HK-2 (cell line): Measurements from ENCODE around the gene MYMX.
A peak's percentile ranks its signal among the peaks of the same experiment; 100 is the strongest.

Source experiments
- DNase-seq: peaks from one replicate; pipeline ENCODE4 v3.0.0-alpha.2; 2018; ENCODE audit not compliant: unreplicated experiment

MYMX gene

DNA sequence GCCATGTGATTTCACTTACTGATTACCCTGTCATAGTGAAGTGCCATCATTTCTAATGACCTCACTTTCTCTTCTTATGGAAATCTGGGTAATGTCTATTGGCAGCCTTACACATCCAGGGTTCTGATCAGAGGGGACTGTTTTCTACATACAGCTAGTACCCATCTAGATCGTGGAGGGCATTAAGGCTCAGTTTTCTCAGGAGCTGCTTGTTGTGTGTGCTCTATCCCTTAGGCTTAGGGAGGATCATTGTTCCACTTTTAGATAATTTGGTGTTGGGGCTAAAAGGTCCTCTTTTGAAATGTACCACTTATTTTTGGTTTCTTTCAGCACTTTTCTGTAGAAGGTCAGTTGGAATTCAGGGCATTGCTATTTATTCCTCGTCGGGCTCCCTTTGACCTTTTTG, 34.0 kb downstream of the MYMX start:
- DNase-seq, result no peak

DNA sequence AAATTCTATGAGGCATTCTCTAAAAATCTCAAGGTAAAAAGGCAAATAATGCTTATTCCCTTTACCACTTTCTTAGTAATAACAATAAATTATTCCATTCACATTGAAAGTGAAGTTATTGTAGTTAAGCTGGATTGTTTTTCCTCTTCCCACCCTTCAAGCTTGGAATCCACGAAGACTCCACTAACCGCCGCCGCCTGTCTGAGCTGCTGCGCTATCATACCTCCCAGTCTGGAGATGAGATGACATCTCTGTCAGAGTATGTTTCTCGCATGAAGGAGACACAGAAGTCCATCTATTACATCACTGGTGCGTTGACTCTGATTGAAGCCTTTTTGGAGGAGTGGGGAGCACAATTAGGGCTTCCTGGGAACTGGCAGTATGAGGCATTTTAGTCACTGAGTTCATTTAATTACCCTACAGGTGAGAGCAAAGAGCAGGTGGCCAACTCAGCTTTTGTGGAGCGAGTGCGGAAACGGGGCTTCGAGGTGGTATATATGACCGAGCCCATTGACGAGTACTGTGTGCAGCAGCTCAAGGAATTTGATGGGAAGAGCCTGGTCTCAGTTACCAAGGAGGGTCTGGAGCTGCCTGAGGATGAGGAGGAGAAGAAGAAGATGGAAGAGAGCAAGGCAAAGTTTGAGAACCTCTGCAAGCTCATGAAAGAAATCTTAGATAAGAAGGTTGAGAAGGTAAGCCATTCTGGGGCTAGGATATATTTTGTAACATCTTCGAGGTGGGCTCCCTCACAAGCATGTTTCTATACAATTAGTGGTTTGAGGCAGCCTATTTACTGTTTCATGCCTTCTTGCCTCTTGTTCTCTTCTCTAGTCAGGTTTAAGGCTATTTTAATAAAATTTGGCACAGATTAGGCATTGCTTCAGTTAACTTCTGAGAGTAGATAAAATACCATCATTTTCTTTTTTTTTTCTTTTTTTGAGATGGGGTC, 35.1 kb downstream of the MYMX start:
- no peak for DNase-seq

DNA sequence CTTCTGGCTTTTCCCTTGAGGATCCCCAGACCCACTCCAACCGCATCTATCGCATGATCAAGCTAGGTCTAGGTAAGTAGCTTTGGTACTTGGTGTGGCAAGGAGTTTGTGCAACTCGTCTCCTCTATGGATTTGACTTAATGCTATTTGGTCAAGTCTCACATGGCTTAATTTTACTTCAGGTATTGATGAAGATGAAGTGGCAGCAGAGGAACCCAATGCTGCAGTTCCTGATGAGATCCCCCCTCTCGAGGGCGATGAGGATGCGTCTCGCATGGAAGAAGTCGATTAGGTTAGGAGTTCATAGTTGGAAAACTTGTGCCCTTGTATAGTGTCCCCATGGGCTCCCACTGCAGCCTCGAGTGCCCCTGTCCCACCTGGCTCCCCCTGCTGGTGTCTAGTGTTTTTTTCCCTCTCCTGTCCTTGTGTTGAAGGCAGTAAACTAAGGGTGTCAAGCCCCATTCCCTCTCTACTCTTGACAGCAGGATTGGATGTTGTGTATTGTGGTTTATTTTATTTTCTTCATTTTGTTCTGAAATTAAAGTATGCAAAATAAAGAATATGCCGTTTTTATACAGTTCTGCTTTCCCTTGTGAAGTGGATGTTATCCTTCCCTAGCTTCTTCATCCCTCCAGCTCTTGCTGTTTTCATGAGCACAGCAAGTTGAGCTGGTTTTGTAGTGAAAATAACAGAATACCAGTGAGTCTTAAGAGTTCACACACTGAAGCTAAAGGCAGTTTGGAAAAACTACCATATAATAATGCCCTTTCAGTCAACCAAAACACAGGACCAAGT, 36.8 kb downstream of the MYMX start:
- peak; percentile 63 for DNase-seq

DNA sequence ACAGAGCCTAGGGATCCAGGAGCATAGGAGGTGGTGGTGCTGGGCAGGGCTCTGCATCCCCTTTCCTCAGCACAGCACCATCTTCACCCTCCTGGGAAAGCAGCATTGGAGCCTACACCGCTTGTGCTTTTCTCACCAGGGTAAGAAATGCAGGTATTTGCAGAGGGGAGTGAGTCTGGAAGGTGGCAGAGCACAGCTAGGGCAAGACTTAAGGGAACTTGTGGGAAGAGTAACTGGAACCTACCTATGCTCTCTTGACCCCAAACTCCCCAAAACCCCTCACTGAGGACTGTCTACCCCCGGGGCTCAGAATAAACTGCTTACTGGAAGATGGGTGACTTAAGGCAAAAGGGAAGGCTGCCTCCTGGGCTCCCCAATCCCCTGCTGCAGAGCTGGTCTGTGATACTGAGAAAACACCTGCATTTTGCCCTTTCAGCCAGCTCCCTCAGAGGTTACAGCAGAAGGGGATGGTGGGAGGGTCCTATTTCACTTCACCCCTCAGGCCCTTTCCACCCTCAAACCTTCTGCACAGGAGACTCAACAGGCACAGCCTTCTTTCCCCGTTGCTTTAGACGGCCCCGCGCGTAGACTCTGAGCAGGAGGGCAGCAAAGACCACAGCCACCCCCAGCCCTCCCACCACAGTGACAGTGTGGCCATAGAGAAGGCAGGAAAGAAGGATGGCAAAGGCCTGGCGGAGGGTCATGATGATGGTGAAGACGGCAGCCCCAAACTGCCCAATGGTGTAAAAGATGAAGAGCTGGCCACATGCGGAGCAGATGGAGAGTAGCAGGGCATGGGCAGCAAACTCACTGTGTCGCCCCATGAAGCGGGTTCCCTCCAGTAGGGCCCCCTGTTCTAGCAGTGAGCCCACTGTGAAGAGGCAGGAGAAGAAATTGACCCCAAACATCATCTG, 37.7 kb downstream of the MYMX start:
- peak; percentile 57 for DNase-seq

DNA sequence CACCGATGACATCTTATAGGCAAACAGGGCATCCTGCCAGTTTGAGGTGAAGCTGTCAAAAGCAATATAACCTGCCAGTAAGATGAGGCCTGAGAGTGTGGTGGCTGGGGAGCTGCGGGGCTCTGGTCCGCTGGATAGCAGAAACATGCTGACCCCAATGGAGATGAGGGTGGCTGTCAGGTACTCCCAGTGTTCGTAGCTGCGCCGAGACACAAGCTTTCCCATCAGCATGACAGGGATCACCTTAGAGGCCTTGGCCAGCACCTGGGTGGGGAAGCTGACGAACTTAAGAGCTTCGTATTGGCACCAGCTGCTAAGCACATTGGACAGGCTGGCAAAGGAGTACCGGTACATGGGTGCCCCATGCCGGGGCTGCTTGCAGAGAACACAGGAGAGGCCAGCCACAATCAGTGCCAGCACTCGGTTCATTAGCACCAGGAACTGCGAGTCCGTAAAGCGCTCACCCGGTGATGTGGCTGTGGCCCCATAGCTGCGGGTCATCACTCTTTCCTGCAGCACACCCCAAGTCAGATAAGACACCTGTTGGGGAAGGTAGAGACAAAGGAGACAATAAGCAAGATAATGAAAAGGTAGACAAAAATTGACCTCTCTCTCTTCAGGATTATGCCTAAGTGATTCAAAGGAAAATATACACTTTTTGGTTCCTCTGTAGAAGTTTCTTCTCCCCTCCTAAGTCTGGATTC, 38.5 kb downstream of the MYMX start:
- DNase-seq, result no peak

DNA sequence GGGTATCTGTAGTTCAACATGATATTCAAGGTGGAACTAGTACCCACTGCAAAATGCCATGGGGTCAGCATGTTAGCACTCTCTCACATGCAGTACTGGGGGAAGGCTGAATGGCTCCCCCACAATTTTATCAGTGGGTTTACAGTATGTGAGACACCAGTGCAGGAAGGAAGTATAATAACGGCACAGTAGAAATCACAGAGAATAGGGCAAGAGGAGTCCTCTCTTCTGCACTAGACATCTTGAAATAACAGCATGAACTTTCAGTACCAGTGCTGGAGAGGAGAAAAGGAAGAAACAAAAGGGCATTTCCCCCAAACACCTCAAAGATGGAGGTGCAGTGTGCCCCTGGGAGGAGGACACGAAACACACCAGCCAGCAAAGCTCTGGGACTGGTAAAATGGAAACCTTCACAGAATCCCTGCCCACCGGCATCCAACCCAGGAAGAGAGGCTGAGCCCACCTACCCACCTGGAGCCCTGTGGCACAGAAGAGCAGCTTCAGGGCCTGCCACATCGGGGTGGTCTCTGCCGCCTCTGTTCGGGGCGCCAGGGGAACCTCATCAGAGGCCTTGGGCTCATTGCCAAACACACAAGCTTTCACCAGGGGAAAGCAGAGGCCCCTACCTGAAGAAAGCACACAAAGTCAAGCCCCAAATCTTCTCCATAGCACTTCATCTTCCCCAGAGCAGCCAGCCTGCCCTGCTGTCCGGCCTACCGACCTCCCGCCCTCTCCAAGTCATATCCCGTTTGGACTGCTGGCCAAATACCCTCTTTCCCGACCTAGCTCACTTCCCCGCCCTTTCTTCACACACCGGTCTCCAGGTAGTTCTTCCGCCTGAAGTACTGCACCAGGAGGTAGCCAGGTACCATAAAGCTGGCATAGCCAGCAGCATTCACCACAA, 39.4 kb downstream of the MYMX start:
- peak; percentile 49 for DNase-seq

DNA sequence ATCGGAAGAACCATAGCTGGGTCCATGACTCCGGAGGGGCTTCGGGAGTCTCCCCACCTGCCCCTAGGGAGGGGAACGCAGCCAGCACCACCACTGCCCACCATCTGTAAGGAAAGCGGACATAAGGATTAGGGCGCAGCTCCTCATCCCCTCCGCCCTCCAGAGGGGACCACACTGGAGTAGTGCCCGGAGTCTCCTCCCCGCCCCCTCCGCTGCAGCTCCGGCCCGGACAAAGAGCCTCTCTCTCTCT, 40.0 kb downstream of the MYMX start:
- DNase-seq, result no peak

DNA sequence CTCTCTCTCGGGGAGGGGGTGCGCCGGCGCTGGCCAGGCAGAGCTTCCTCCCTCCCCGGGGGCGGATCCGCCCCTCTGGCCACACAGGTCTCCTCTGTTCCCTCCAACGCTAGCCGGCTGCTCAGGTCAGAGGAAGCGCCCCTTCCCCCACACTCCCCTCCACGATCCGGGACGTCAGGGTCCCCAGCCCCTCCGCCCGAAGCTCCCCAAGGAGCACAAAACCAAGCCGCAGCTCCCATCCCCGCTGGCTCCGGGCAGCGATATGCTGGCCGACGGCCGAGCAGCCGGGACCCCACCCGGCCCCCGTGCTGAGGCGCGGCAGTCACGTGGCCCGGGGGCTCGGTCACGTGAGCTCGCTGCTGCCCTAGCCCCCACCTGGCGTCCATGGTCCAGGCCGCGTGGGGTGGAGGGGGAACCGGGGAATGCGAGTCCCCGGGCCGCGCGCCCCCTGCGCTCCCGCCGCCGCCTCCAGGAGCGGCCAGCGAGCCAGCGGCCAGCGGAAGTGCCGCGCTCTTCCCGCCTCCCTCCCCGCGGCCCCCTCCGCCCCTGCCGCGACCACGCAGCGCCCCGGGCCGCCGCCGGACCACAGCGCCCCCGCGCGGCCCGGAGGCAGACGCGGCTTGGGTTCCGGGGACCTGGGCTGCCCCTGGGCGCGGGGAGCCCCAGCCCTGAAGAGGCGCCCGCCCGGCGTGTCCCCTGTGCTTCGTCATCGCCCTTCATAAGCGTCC, 40.5 kb downstream of the MYMX start, which contains the start of gene SLC35B2:
TSS of gene SLC35B2 (minus strand) at position 504 of the 728 bp plus-strand sequence. CDS start at position 386, 118 bp downstream.
- DNase-seq, result peak; percentile 84

DNA sequence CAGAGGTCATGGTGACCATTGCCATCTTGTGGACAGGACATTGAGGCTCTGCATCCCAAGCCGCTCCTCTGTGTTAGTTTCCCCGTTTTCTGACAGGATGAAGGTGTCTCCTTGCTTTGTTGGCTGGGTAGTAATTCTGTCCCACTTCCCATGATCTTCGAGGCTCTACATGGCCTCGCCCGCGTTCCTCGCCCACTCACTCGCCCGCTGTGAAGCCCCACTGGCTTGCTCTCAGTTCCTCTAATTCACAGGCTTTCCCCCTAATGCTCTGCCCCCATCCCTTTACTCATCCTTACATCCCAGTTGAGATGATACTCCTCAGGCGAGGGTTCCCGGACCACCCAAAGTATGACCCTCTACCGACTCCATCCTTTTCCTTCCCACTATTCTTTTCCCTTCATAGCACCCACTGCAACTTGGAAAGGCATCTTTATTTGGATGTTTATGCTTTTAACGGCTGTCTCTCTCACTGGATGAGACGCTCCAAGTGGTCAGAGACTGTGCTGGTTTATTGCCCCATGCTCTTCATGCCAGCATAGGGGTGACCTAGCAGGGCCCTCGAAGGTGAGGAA, 41.1 kb downstream of the MYMX start:
- no peak for DNase-seq

DNA sequence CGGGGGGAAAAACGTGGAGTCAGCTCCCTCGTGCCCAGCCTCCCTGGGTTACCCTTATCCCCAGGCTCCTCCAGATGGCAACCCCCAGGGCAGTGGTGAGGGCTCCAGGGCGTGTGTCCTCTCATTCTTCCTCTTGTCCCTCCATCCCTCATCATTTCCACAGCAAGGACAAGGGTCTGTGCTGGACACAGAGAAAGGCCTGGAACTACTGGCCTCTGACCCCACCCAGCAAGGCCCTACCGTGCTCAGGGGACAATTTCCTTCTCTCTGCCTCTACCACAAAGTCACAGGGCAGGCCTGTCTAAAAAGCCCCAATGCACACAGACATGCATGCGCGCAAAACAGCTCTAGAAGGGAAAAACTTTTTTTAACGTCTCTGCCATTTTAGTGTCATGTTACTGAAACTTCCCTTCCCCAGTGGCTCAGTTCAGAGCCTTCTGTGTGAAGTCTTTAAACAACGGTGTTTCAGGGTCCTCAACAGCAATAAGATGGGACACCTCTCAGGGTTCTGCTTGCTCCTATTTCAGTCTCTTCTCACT, 41.7 kb downstream of the MYMX start:
- DNase-seq, result no peak

DNA sequence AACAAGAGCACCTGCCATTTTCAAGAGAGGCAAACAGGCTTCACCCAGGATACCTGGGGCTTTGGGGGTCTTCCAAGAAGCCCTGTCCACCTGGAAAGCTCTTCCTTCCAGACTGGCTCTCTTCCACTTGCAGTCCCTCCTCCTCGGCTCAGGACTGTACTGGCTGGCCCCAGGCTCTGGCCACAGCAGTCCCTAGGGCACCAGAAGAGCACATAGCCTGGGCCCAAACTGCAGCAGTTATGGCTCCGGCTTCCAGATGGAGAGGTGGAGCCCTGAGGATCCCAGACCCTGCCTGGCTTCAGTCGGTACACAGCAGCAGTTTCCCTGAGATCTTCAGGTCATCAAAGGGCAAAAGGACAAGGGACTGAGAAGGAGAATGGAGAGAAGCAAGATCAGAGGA, 42.2 kb downstream of the MYMX start:
- DNase-seq, result no peak

DNA sequence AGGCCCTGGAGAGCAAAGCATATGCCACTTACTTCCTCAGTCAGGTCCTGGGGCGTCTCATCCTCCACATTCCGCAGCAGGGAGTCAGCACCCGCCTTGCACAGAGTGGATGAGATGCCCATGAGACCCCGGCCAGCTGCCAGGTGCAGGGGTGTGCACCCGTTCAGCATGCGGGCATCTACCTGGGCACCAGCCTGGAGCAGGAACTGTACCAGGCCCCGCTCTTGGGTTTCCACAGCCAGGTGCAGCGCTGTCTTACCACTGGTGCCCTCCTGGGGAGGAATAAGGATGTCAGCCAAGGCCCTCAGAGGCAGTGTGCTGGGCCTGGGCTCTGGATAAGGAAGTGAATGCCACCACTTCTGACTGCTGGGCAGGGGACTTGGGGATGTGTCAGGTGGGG, 43.3 kb downstream of the MYMX start:
- DNase-seq, result no peak

DNA sequence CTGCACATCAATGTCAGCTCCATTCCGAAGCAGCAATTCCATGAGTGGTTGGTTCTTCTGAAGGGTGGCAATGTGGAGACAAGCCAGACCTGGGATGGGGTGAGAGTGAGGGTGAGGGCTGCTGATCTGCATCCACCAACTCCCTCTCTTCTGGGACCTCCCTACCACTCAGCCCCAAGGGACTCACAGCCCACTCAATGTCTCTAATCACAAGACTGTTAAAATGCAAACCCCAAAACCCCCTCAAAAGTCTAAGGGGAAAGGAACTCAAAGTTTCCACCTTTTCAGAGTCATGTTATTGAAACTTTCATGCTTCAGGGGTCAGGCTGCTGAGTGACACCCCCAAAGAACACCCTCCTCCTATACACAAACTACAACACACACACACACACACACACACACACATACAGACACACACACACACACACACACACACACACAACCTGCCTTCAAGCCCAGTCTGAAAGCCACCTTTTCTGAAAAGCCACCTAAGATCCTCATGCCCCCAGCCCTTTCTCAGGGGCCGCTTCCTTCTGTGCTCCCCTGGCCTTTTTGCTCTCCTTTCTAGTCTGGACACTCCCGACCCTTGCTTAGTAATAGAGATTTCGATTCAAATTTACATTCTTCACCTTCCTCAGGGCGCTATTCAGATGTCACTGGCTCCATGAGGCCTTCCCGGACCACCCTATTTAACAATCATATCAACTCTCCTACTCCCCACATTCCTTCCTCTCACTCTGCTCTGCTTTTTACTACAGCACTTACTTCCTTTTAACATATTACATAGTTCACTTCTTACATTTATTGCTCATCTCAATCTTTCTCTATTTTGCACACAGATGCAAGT, 43.9 kb downstream of the MYMX start:
- no peak for DNase-seq

DNA sequence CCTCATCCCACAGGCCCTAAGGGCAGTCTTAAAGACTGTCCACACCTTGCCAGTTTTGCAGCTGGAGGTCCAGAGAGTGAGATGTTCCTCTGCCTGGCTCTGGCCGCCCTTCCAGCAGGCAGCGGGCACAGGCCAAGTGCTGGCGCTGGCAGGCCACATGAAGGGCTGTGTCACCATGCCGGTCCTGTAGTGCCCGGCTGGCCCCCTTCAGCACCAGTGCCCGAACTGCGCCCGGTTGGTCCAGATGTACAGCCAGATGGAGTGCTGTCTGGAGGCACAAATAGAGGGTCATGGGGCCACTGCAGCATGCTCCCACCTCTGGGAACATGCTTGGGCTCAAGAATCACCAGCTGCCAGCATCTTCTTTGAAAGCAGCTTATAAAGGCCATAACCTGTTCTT, 44.9 kb downstream of the MYMX start:
- DNase-seq, result no peak

DNA sequence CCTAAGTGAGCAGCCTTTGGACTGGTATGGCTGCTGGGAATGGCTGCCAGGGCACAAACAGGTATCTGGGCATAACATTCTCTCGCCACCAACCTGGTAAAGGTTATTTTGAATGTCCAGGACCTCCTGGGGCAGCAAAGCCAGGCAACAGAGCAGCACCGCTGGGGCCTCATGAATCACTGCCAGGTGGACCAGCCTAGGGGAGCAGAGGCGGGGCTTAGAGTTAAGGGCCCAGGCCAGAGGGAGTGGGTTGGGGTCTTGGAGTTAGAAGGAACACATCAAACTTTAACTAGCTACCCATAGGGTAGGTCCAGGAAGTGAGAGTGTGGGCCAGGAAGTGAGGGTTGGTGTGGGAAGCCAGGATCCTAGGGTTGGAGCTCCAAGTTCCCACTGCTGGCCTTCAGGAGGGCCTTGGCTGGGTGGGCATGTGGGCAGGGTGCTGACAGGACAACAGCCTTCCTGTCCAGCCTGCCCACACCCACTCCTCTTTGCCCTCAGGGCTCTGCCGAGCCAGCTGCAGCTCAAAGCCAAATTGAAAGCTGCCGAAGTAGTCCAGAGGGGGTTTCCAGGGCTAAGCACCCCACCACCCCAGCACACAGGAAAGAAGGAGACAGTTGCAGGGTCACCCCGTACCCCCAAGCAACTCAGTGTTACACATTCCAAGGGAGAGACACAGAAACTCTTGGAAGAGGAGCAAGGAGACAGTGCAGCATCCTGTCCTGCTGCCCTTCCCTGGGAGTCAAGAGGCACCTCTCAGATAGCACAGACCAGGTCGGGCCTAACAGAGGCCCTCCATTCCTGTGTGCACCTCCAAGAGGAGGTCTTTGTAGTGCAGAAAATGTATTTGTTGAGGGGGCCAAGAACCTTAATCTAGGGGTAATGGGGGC, 46.0 kb downstream of the MYMX start:
- no peak for DNase-seq

DNA sequence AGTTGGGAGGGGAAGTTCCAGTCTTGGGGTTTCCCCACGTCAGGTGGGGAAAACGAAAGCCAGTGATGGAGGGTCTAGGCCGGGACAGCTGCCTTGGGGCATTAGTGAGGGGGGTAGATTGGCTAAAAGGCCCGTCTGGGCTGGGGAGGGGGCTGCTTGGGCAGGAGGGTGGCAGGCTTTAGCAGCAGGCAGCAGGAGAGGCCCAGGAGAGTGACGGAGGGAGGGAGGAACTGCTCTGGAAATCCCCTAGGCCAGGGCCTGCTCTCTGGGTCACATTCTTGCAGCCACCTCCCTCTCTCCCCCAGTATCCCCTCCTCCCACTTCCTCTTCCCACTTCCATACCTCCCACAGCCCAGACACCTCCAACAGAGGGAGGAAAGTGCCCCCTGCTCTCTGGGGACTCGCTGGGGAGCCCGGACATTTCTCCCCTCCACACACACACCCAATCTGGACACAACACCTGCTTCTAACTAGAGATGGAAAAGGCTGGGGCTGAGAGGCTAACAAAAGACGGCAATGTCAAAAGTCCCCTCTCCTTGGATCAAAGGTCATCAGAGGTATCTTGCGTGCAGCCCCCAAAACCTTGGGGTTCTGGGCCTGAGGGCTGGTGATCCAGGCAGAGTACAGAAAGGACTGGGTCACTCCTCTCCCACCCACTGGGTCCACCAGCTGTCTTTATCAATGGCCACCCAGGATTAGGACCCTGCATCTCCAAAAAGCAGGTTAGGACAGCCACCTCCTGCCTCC, 46.8 kb downstream of the MYMX start:
- peak; percentile 70 for DNase-seq
